ENCODE data around the gene LRRC8D.

Gene LRRC8D

GRCh38 chr1:89896105-89896942, 75.5 kb downstream of the LRRC8D start:
- TF ChIP-seq CTCF (conservative IDR thresholded peaks at IDR 0.05; ENCODE audit: low read depth), result no peak
- CTCF ChIA-PET, result interaction anchor here (0.6 kb wide), 1 partner anchor 1254 kb away, joined by 3 read pairs; no protein-coding TSS in a partner anchor
- DNase-seq (ENCODE audit: low spot score), result no peak
- POLR2A ChIA-PET (ENCODE audit: low non-redundant PET), result no interaction called here
- no peak overlapping the region for H3K27ac ChIP-seq

DNA sequence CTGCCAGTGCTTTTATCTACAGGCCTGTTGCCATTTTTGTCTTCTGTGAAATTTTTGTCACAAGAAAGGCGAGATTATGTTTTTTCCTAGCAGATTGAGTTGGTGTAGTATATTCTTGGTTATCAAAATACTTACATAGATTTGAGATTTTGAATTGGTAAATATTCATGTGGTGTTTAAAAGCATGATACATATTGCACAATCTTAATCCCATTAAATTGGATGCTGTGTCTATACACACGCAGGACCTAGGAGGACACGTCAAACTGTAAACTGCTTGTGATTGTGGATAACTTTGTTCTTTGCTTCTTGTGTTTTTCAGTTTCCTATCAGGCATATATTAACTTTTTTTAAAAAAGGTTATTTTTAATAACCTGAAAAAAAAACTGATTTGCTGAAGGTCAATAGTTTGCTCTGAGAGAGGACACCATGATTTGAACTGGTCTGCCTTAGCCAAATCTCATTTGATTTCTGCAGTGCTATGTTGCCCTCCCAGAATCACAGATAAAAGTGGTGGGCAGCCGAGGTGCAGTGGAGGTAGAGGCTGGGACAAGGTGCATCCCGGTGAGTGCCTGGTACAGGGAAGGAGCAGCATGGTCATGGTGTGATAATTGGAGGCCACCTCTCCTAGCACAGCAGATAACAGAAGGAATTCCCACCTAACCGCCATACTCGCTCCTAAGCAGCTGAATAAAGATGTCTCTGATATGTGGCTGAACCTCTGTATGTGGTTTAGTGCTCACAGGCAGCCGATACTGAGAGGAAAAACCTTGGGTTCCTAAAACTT, 76.7 kb downstream of the LRRC8D start:
- TF ChIP-seq CTCF (conservative IDR thresholded peaks at IDR 0.05; ENCODE audit: low read depth), result no peak
- POLR2A ChIA-PET (ENCODE audit: low non-redundant PET), result no interaction called here
- CTCF ChIA-PET, result no interaction called here
- H3K27ac ChIP-seq, result no peak overlapping the region
- no peak for DNase-seq (ENCODE audit: low spot score)

DNA sequence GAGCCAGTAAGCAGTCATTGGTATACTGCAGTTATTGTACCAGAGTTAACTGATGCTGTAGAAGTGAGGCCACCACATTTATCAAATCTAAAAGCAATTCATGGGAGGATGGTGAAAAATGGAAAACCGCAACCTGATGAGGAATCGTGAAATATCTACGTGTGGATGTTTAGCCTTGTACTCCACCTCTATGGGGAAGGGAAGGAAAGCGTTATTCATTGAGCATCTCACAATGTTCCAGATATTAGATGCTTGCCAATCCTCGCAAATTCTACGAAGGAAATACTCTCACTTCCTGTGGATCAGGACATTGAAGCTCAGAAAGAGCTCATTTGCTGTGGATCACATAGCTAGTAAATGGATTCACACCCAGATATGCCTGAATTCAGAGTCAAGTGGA, 77.3 kb downstream of the LRRC8D start:
- CTCF ChIA-PET, result no interaction called here
- no peak overlapping the region for H3K27ac ChIP-seq
- POLR2A ChIA-PET (ENCODE audit: low non-redundant PET), result no interaction called here
- no peak for DNase-seq (ENCODE audit: low spot score)
- TF ChIP-seq CTCF (conservative IDR thresholded peaks at IDR 0.05; ENCODE audit: low read depth), result no peak

GRCh38 chr1:89898695-89899470, 78.1 kb downstream of the LRRC8D start:
- no peak for TF ChIP-seq CTCF (conservative IDR thresholded peaks at IDR 0.05; ENCODE audit: low read depth)
- DNase-seq (ENCODE audit: low spot score), result no peak
- CTCF ChIA-PET, result no interaction called here
- POLR2A ChIA-PET (ENCODE audit: low non-redundant PET), result no interaction called here
- no peak overlapping the region for H3K27ac ChIP-seq

GRCh38 chr1:89900323-89900722, 79.5 kb downstream of the LRRC8D start:
- no peak for TF ChIP-seq CTCF (conservative IDR thresholded peaks at IDR 0.05; ENCODE audit: low read depth)
- no peak overlapping the region for H3K27ac ChIP-seq
- POLR2A ChIA-PET (ENCODE audit: low non-redundant PET), result no interaction called here
- DNase-seq (ENCODE audit: low spot score), result no peak
- CTCF ChIA-PET, result no interaction called here
